Kidney (tissue), 14 donors: ENCODE data around the gene ANKRD65. TPM values are rescaled to one million over a fixed set of nuclear protein-coding genes. Genes with fewer than 3 reads are reported as not detected.
"Not testable (repeated sequence)": the region's sequence is repeated elsewhere in the genome, so short reads cannot be mapped to it uniquely, and the experiment has no call there.

Experiments used
- DNase-seq, 5 donors: peaks; one replicate each; pipeline ENCODE4 v3.0.0-alpha.2; 2013 to 2020
- FAIRE-seq: peaks from 2 replicates; lab custom pipeline; 2012; peaks lifted over from hg19 to GRCh38; lab: Jason Lieb, UNC
- H3K27ac ChIP-seq, 2 donors: one replicate each; pipeline ENCODE4 v1.7.0; 2013; ENCODE audit warnings: low read depth in 2 of 2, low read length in 2 of 2, inconsistent platforms in 1 of 2
- H3K27me3 ChIP-seq: one replicate; pipeline ENCODE4 v1.7.1; 2013; ENCODE audit warnings: low read length, inconsistent platforms; ENCODE audit not compliant: control insufficient read depth, insufficient read depth
- H3K36me3 ChIP-seq, 3 donors: one replicate each; pipeline versions ENCODE4 v1.7.0 to v1.7.1; 2013; ENCODE audit warnings: low read length in 3 of 3, control low read depth in 1 of 3, inconsistent platforms in 1 of 3; ENCODE audit not compliant: insufficient read depth in 3 of 3, control insufficient read depth in 2 of 3
- H3K4me1 ChIP-seq, 3 donors: one replicate each; pipeline versions ENCODE4 v1.7.0 to v1.7.1; 2013; ENCODE audit warnings: low read length in 3 of 3, inconsistent platforms in 1 of 3, low read depth in 1 of 3; ENCODE audit not compliant: control insufficient read depth in 2 of 3, insufficient read depth in 2 of 3
- H3K4me3 ChIP-seq, 3 donors: one replicate each; pipeline versions ENCODE4 v1.7.0 to v1.8.1; 2013; ENCODE audit warnings: low read length in 3 of 3, control low read depth in 1 of 3, inconsistent platforms in 1 of 3
- H3K9ac ChIP-seq, 3 donors: one replicate each; pipeline versions ENCODE4 v1.7.0 to v1.7.1; 2013; ENCODE audit warnings: low read length in 3 of 3, control low read depth in 1 of 3, inconsistent platforms in 1 of 3
- H3K9me3 ChIP-seq, 3 donors: one replicate each; pipeline versions ENCODE4 v1.7.0 to v1.7.1; 2013; ENCODE audit warnings: low read length in 3 of 3, control low read depth in 1 of 3, inconsistent platforms in 1 of 3; ENCODE audit not compliant: control insufficient read depth in 2 of 3, insufficient read depth in 1 of 3
- CTCF ChIP-seq: IDR thresholded peaks from 3 replicates; pipeline ENCODE4 v1.5.1; 2012; ENCODE audit warnings: mild to moderate bottlenecking, moderate library complexity, borderline replicate concordance; ENCODE audit not compliant: insufficient read depth; ENCODE audit errors: extremely low read depth
- intact Hi-C: fragments of 100-400 bp; cut with DNase I; formaldehyde crosslinking; loops from one replicate; pipeline ENCODE4 v1.11.1; 2022
- polyA plus RNA-seq: library from polyadenylated mRNA; stranded (reverse); fragments of 350-450 nt; fragmentation: Illumina TruSeq; extraction: RNeasy Lipid Tissue Mini Kit (QIAGEN cat#74804); gene quantifications from one replicate; pipeline ENCODE4 v1.2.3, GENCODE V29; 2014; ENCODE audit warnings: low read depth, low replicate concordance; ENCODE audit not compliant: insufficient read depth
- total RNA-seq: library from RNA; stranded (reverse); fragmentation: NEBNext Ultra II Directional; extraction: Animal tissue kit (Norgen Biotek cat#: 25700); gene quantifications from one replicate; pipeline ENCODE4 v1.2.1, GENCODE V29; 2021
- donor health status: control.
- donor health status: control.
- donor health status: control.
- donor health status: control.
- donor health status: control.
- donor health status: DM: yes; HTN: yes; CAD: no.
- donor health status: Normal renal cell carcinoma (clear cell type).

ANKRD65 gene
- total and polyA plus RNA-seq, 2 donors from 2014 or later, result 5.2 to 7.1 TPM

- Histone ChIP-seq H3K4me1 (peaks cover 0 to 22% (median 0%) of the 10 kb centered on the region in 3 donors), H3K27ac (peak overlapping the region in 1 of 2 donors; percentile 75), H3K27me3 (no peaks in the 10 kb centered on the region), H3K36me3 (no peaks in the 10 kb centered on the region), H3K4me3 (no peak overlapping the region), H3K9me3 (no peaks in the 10 kb centered on the region), H3K9ac (peak overlapping the region in 1 of 3 donors; percentile 34)
- peak in 1 of 5 donors; percentile 70 for DNase-seq
- no peak for FAIRE-seq
- intact Hi-C loops, result no loop called here
- no peak for TF ChIP-seq CTCF
Observed at GRCh38 chr1:1429671-1430073, 8.6 kb upstream of the ANKRD65 start.

- peaks cover 0 to 20% (median 0%) of the 10 kb centered on the region in 3 donors for H3K4me1 ChIP-seq
- intact Hi-C loops, H3K27ac ChIP-seq, FAIRE-seq, H3K9me3 ChIP-seq, H3K36me3 ChIP-seq, H3K4me3 ChIP-seq, H3K27me3 ChIP-seq, H3K9ac ChIP-seq: not testable (repeated sequence)
- peak in 1 of 5 donors; percentile 21 for DNase-seq
Observed at GRCh38 chr1:1428967-1429366, 7.9 kb upstream of the ANKRD65 start.

GRCh38 chr1:1428174-1428573, 7.1 kb upstream of the ANKRD65 start:
- intact Hi-C loops, result no loop called here
- H3K4me1 ChIP-seq, result peaks cover 0 to 13% (median 0%) of the 10 kb centered on the region in 3 donors
- DNase-seq (peak in 1 of 5 donors; percentile 65), FAIRE-seq (no peak)
- no peak overlapping the region for H3K4me3 ChIP-seq
- H3K9ac ChIP-seq, result no peak overlapping the region
- no peaks in the 10 kb centered on the region for H3K36me3 ChIP-seq
- H3K27me3 ChIP-seq, result no peaks in the 10 kb centered on the region
- TF ChIP-seq CTCF, result no peak
- no peaks in the 10 kb centered on the region for H3K9me3 ChIP-seq
- no peak overlapping the region for H3K27ac ChIP-seq

- no peaks in the 10 kb centered on the region for H3K9me3 ChIP-seq
- H3K27ac ChIP-seq, result no peak overlapping the region
- no peaks in the 10 kb centered on the region for H3K36me3 ChIP-seq
- no peaks in the 10 kb centered on the region for H3K27me3 ChIP-seq
- intact Hi-C loops, result no loop called here
- no peak for TF ChIP-seq CTCF
- H3K4me3 ChIP-seq, result no peak overlapping the region
- FAIRE-seq, result no peak
- H3K9ac ChIP-seq, result no peak overlapping the region
- peaks cover 0 to 10% (median 0%) of the 10 kb centered on the region in 3 donors for H3K4me1 ChIP-seq
- DNase-seq, result peak in 1 of 5 donors; percentile 73
Observed at GRCh38 chr1:1427820-1428148, 6.7 kb upstream of the ANKRD65 start.
